ENCODE measurements around the gene COIL. TPM values are rescaled to one million over a fixed set of nuclear protein-coding genes. Genes with fewer than 3 reads are reported as not detected.

The COIL gene
- total and polyA plus RNA-seq, 9 of the 15 experiments (the other 6 are each of a cell fraction or from before 2014, with no cell fraction given): 23.9 to 41.3 (median 28.7) TPM

- Histone ChIP-seq H3K9me1 (ENCODE audit: control insufficient read depth, insufficient read depth, low read length) (no peaks in the 10 kb centered on the region), H3K27me3 (ENCODE audit: control insufficient read depth in 2 of 2, insufficient read depth in 2 of 2, low read length in 2 of 2) (no peaks in the 10 kb centered on the region), H4K20me1 (replicated peaks; ENCODE audit: control insufficient read depth, insufficient read depth, low read length) (no peaks in the 10 kb centered on the region), H3K4me1 (replicated peaks in 1 of 2; ENCODE audit: control insufficient read depth in 2 of 2, insufficient read depth in 2 of 2, low read length in 2 of 2) (peaks cover 8% of the 10 kb centered on the region in 2 experiments; a peak in 3 of 5 replicates), H3K9ac (ENCODE audit: insufficient read depth in 1 of 2, low read depth in 2 of 2, low read length in 2 of 2) (no peak overlapping the region), H3K9me3 (replicated peaks; ENCODE audit: control insufficient read depth, insufficient read depth, low read depth, low read length) (no peaks in the 10 kb centered on the region), H3K36me3 (ENCODE audit: control insufficient read depth, insufficient read depth, low read length) (peaks cover 51% of the 10 kb centered on the region), H3K79me2 (ENCODE audit: control insufficient read depth, insufficient read depth, low read length) (no peaks in the 10 kb centered on the region), H2AFZ (ENCODE audit: low read depth, low read length) (no peak overlapping the region), H3K4me3 (no peak overlapping the region), H3K4me2 (ENCODE audit: insufficient read depth, low read length) (no peak overlapping the region), H3K27ac (ENCODE audit: extremely low read depth, low read depth, low read length) (no peak overlapping the region)
- no peak for ATAC-seq
- no peak for FAIRE-seq
- no peak for DNase-seq (ENCODE audit: extremely low read depth in 1 of 4, low spot score in 3 of 4)
- BruUV-seq (replicated peaks): no TSS peak
- intact Hi-C loops (cut with micrococcal nuclease): loop anchor here (10.0 kb wide), 1 partner anchor 441 kb away; no protein-coding TSS in a partner anchor
- TF ChIP-seq ZBTB8A (IDR thresholded peaks at IDR 0.05; ENCODE audit: partially characterized antibody) (no peak), RBBP5 (IDR thresholded peaks at IDR 0.05; ENCODE audit: borderline replicate concordance, insufficient read depth, low read length, poor library complexity, severe bottlenecking) (no peak), XRCC5 (IDR thresholded peaks at IDR 0.05; ENCODE audit: low read depth, low read length) (no peak), ARID2 (IDR thresholded peaks at IDR 0.05) (no peak), ZNF239 (CRISPR knock-in tag; IDR thresholded peaks at IDR 0.05) (no peak), NCOA1 (IDR thresholded peaks at IDR 0.05; ENCODE audit: low read depth) (no peak), E2F3 (CRISPR knock-in tag; IDR thresholded peaks at IDR 0.05) (no peak), TEAD4 (IDR thresholded peaks at IDR 0.05; ENCODE audit: low read length) (no peak), TEAD4 (CRISPR knock-in tag; IDR thresholded peaks at IDR 0.05; ENCODE audit: borderline replicate concordance) (no peak), CHCHD3 (CRISPR knock-in tag; IDR thresholded peaks at IDR 0.05) (no peak)
- TF ChIP-seq, protein P1, sequence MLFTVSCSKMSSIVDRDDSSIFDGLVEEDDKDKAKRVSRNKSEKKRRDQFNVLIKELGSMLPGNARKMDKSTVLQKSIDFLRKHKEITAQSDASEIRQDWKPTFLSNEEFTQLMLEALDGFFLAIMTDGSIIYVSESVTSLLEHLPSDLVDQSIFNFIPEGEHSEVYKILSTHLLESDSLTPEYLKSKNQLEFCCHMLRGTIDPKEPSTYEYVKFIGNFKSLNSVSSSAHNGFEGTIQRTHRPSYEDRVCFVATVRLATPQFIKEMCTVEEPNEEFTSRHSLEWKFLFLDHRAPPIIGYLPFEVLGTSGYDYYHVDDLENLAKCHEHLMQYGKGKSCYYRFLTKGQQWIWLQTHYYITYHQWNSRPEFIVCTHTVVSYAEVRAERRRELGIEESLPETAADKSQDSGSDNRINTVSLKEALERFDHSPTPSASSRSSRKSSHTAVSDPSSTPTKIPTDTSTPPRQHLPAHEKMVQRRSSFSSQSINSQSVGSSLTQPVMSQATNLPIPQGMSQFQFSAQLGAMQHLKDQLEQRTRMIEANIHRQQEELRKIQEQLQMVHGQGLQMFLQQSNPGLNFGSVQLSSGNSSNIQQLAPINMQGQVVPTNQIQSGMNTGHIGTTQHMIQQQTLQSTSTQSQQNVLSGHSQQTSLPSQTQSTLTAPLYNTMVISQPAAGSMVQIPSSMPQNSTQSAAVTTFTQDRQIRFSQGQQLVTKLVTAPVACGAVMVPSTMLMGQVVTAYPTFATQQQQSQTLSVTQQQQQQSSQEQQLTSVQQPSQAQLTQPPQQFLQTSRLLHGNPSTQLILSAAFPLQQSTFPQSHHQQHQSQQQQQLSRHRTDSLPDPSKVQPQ (CRISPR knock-in tag; IDR thresholded peaks at IDR 0.05; ENCODE audit: borderline replicate concordance): no peak
- ChIA-PET CTCF (ENCODE audit: low intra/inter-chr PET ratio) (no interaction called here), POLR2A (interaction anchor here (0.9 kb wide), 1 partner anchor 141 kb away, joined by 3 read pairs; no protein-coding TSS in a partner anchor)
- WGBS (ENCODE audit: insufficient coverage, low coverage, missing lambda C conversion rate): 87% methylated on average over 3 of the region's 3 CpGs
- in situ Hi-C loops (cut with MboI): loop anchor here (5.0 kb wide), 1 partner anchor 118 kb away; no protein-coding TSS in a partner anchor
Measured at GRCh38 chr17:56935461-56935860, 25.4 kb downstream of the COIL start.
